Large intestine (tissue), 3 donors: ENCODE measurements around the gene NUP214. TPM values are rescaled to one million over a fixed set of nuclear protein-coding genes. Genes with fewer than 3 reads are reported as not detected.
"Not testable (repeated sequence)": the region's sequence is repeated elsewhere in the genome, so short reads cannot be mapped to it uniquely, and the experiment has no call there.

ENCODE experiments used
- DNase-seq, 2 donors: peaks; one replicate each; pipeline versions ENCODE4 v3.0.0 to v3.0.0-alpha.2; 2013
- H3K27ac ChIP-seq: one replicate; pipeline ENCODE4 v1.5.1; 2013; ENCODE audit warnings: low read length
- H3K27me3 ChIP-seq: 2 replicates; pipeline ENCODE4 v1.6.1; 2013; ENCODE audit warnings: low read length; ENCODE audit not compliant: control insufficient read depth, insufficient read depth
- H3K36me3 ChIP-seq: 2 replicates; pipeline ENCODE4 v1.6.1; 2013; ENCODE audit warnings: low read length; ENCODE audit not compliant: control insufficient read depth, insufficient read depth
- H3K4me1 ChIP-seq: one replicate; pipeline ENCODE4 v1.6.1; 2013; ENCODE audit warnings: low read length; ENCODE audit not compliant: control insufficient read depth, insufficient read depth
- H3K4me3 ChIP-seq: one replicate; pipeline ENCODE4 v1.5.1; 2013; ENCODE audit warnings: low read length
- H3K9me3 ChIP-seq: one replicate; pipeline ENCODE4 v1.6.1; 2013; ENCODE audit warnings: mild to moderate bottlenecking, low read depth, low read length, moderate library complexity; ENCODE audit not compliant: control insufficient read depth
- WGBS: methylation state at CpG from one replicate; pipeline ENCODE4 v1.1.5; 2013; ENCODE audit warnings: low lambda C conversion rate; ENCODE audit not compliant: insufficient coverage; 5-methylcytosine and 5-hydroxymethylcytosine counted together
- polyA plus RNA-seq: library from polyadenylated mRNA; unstranded; fragments of 120-200 nt; gene quantifications from one replicate; pipeline ENCODE4 v1.2.1, GENCODE V29; 2013

NUP214 gene
- polyA plus RNA-seq, 1 donor = 29.1 TPM

GRCh38 chr9:131259432-131259898 is 134.1 kb downstream of the NUP214 start:
- H3K27ac ChIP-seq = no peak overlapping the region
- WGBS = no CpG with 5 or more reads among the region's 12 CpGs
- no peaks in the 10 kb centered on the region for H3K36me3 ChIP-seq
- H3K4me1 ChIP-seq = no peaks in the 10 kb centered on the region
- DNase-seq = no peak
- no peaks in the 10 kb centered on the region for H3K27me3 ChIP-seq
- no peak overlapping the region for H3K4me3 ChIP-seq
- H3K9me3 ChIP-seq = no peaks in the 10 kb centered on the region

GRCh38 chr9:131259916-131260597 is 134.7 kb downstream of the NUP214 start:
- Histone ChIP-seq H3K27me3 (no peaks in the 10 kb centered on the region), H3K36me3 (no peaks in the 10 kb centered on the region), H3K9me3 (no peaks in the 10 kb centered on the region), H3K27ac (no peak overlapping the region), H3K4me3 (no peak overlapping the region), H3K4me1 (no peaks in the 10 kb centered on the region)
- no peak for DNase-seq
- WGBS = no CpG with 5 or more reads among the region's 20 CpGs

- H3K9me3 ChIP-seq = no peaks in the 10 kb centered on the region
- no peak for DNase-seq
- H3K27me3 ChIP-seq = no peaks in the 10 kb centered on the region
- H3K4me1 ChIP-seq = no peaks in the 10 kb centered on the region
- no CpG with 5 or more reads among the region's 33 CpGs for WGBS
- no peak overlapping the region for H3K27ac ChIP-seq
- H3K4me3 ChIP-seq = no peak overlapping the region
- H3K36me3 ChIP-seq = no peaks in the 10 kb centered on the region
These were observed 135.5 kb downstream of the NUP214 start for GRCh38 chr9:131260751-131261452.

- no peaks in the 10 kb centered on the region for H3K4me1 ChIP-seq
- no peak overlapping the region for H3K27ac ChIP-seq
- H3K9me3 ChIP-seq = no peaks in the 10 kb centered on the region
- DNase-seq = no peak
- H3K4me3 ChIP-seq = no peak overlapping the region
- 83% methylated on average over 2 of the region's 13 CpGs for WGBS
- no peaks in the 10 kb centered on the region for H3K27me3 ChIP-seq
- H3K36me3 ChIP-seq = no peaks in the 10 kb centered on the region
These were observed 137.1 kb downstream of the NUP214 start for GRCh38 chr9:131262327-131263032.

GRCh38 chr9:131263033-131263343 is 137.6 kb downstream of the NUP214 start:
- H3K4me3 ChIP-seq, H3K4me1 ChIP-seq, H3K27me3 ChIP-seq, H3K36me3 ChIP-seq, H3K27ac ChIP-seq, H3K9me3 ChIP-seq, DNase-seq: not testable (repeated sequence)
- no CpG with 5 or more reads among the region's 5 CpGs for WGBS

- Histone ChIP-seq H3K4me3 (no peak overlapping the region), H3K27ac (no peak overlapping the region), H3K9me3 (no peaks in the 10 kb centered on the region), H3K27me3 (no peaks in the 10 kb centered on the region), H3K36me3 (no peaks in the 10 kb centered on the region), H3K4me1 (no peaks in the 10 kb centered on the region)
- no CpG with 5 or more reads among the region's 6 CpGs for WGBS
- no peak for DNase-seq
These were observed 138.3 kb downstream of the NUP214 start for GRCh38 chr9:131263701-131264100.

GRCh38 chr9:131264231-131264630 is 138.8 kb downstream of the NUP214 start:
- H3K4me3 ChIP-seq = no peak overlapping the region
- no peaks in the 10 kb centered on the region for H3K27me3 ChIP-seq
- no peak overlapping the region for H3K27ac ChIP-seq
- no peaks in the 10 kb centered on the region for H3K4me1 ChIP-seq
- no peaks in the 10 kb centered on the region for H3K9me3 ChIP-seq
- no peak for DNase-seq
- no CpG with 5 or more reads among the region's 11 CpGs for WGBS
- no peaks in the 10 kb centered on the region for H3K36me3 ChIP-seq

GRCh38 chr9:131266266-131267229 is 141.2 kb downstream of the NUP214 start:
- Histone ChIP-seq H3K9me3 (no peaks in the 10 kb centered on the region), H3K4me3 (no peak overlapping the region), H3K36me3 (no peaks in the 10 kb centered on the region), H3K27ac (no peak overlapping the region), H3K27me3 (no peaks in the 10 kb centered on the region), H3K4me1 (peaks cover 3% of the 10 kb centered on the region)
- WGBS = 80% methylated on average over 1 of the region's 26 CpGs
- DNase-seq = no peak

- Histone ChIP-seq H3K4me3 (no peak overlapping the region), H3K4me1 (peaks cover 4% of the 10 kb centered on the region), H3K27ac (no peak overlapping the region), H3K9me3 (no peaks in the 10 kb centered on the region), H3K36me3 (no peaks in the 10 kb centered on the region), H3K27me3 (peaks cover 20% of the 10 kb centered on the region)
- WGBS = no CpG with 5 or more reads among the region's 20 CpGs
- DNase-seq = no peak
These were observed 145.0 kb downstream of the NUP214 start for GRCh38 chr9:131270171-131271015.
